ENCODE measurements around the gene CPN2. TPM values are rescaled to one million over a fixed set of nuclear protein-coding genes. Genes with fewer than 3 reads are reported as not detected.

The CPN2 gene
- total and polyA plus RNA-seq, 2 of the 13 experiments (the other 11 are each of a cell fraction or from before 2014, with no cell fraction given) = 26.7 to 27.7 TPM

DNA sequence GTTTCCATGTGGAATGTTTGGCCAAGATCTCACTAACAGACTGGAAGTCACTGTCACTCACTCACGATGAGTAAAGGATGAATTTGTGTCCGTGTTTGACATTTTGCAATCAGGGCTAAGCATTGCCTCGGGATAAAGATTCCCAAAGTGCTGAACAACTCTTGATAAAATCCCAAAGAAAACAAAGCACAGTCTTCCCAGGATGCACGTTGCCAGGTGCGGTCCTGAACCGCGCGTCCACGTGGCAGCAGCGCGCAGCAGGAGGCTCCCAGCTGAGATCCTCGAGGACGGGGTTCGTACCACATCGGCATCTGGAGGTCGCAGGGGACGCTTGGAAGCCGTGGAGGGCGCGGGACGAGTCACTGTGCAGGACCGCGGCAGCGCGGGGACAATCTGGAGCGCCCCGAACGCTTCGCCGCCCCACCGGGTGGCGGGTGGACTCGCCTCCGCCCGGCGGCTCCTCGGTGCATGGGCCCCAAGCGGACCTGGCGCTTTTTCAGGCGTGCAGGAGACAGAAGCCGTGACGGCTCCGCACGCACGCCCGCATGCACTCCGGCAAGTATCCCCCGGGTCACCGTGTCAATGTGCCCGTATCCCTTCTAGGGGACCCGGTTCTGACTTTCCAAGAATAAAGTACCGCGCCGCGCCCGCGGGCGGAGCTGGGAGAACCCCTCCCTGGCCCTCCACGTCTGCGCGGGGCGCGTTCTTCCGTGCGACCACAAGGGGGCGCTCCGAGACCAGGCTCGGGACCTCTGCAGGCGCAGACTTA, 17.7 kb downstream of the CPN2 start (continued):
- TF ChIP-seq ZNF737 (CRISPR knock-in tag; IDR thresholded peaks at IDR 0.05; ENCODE audit: borderline replicate concordance) (peak; percentile 92; the same call in 1 of the 2 replicates), ZNF160 (CRISPR knock-in tag; IDR thresholded peaks at IDR 0.05) (no peak; the same call in 1 of the 2 replicates), JDP2 (CRISPR knock-in tag; IDR thresholded peaks at IDR 0.05; ENCODE audit: borderline replicate concordance) (peak; percentile 22; the same call in 1 of the 2 replicates), ZC3H4 (CRISPR knock-in tag; IDR thresholded peaks at IDR 0.05; ENCODE audit: borderline replicate concordance) (no peak), FOSL2 (CRISPR knock-in tag; IDR thresholded peaks at IDR 0.05) (peak; percentile 55; the same call in 1 of the 2 replicates), ZNF891 (CRISPR knock-in tag; IDR thresholded peaks at IDR 0.05) (peak; percentile 73), CENPT (CRISPR knock-in tag; IDR thresholded peaks at IDR 0.05; ENCODE audit: low read depth) (0 out of 2 replicates have a peak, but pooled peaks have one; percentile 66), ZSCAN25 (CRISPR knock-in tag; IDR thresholded peaks at IDR 0.05) (peak; percentile 83), GTF2F1 (IDR thresholded peaks at IDR 0.05; ENCODE audit: low read length) (no peak), NFYB (CRISPR knock-in tag; IDR thresholded peaks at IDR 0.05) (no peak; the same call in 1 of the 2 replicates), IKZF4 (CRISPR knock-in tag; IDR thresholded peaks at IDR 0.05; ENCODE audit: borderline replicate concordance, low read depth, not compliant biosample characterization) (peak; percentile 97), HDAC2 (CRISPR knock-in tag; IDR thresholded peaks at IDR 0.05) (peak; percentile 60), TSC22D2 (CRISPR knock-in tag; IDR thresholded peaks at IDR 0.05; ENCODE audit: borderline replicate concordance) (peak; percentile 40; the same call in 1 of the 2 replicates), POLR2AphosphoS5 (IDR thresholded peaks at IDR 0.05; ENCODE audit: low read depth, low read length) (no peak), ZBTB1 (CRISPR knock-in tag; IDR thresholded peaks at IDR 0.05; ENCODE audit: borderline replicate concordance) (no peak), REL (CRISPR knock-in tag; conservative IDR thresholded peaks at IDR 0.05) (peak; percentile 96), TGIF2 (CRISPR knock-in tag; IDR thresholded peaks at IDR 0.05) (no peak; the same call in 1 of the 2 replicates), ZFY (CRISPR knock-in tag; IDR thresholded peaks at IDR 0.05) (peak; percentile 76), FOXM1 (CRISPR knock-in tag; IDR thresholded peaks at IDR 0.05) (no peak), TOE1 (CRISPR knock-in tag; IDR thresholded peaks at IDR 0.05) (no peak; the same call in 1 of the 2 replicates), EP300 (IDR thresholded peaks at IDR 0.05; ENCODE audit: low read depth in 2 of 2, low read length in 2 of 2) (peak in 1 of 2 experiments; percentile 15; a peak in 1 of 4 replicates), EP300 (CRISPR knock-in tag; IDR thresholded peaks at IDR 0.05; ENCODE audit: borderline replicate concordance) (no peak)
- TF ChIP-seq, protein P1, sequence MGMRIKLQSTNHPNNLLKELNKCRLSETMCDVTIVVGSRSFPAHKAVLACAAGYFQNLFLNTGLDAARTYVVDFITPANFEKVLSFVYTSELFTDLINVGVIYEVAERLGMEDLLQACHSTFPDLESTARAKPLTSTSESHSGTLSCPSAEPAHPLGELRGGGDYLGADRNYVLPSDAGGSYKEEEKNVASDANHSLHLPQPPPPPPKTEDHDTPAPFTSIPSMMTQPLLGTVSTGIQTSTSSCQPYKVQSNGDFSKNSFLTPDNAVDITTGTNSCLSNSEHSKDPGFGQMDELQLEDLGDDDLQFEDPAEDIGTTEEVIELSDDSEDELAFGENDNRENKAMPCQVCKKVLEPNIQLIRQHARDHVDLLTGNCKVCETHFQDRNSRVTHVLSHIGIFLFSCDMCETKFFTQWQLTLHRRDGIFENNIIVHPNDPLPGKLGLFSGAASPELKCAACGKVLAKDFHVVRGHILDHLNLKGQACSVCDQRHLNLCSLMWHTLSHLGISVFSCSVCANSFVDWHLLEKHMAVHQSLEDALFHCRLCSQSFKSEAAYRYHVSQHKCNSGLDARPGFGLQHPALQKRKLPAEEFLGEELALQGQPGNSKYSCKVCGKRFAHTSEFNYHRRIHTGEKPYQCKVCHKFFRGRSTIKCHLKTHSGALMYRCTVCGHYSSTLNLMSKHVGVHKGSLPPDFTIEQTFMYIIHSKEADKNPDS (CRISPR knock-in tag; IDR thresholded peaks at IDR 0.05) = 0 out of 2 replicates have a peak, but pooled peaks have one; percentile 56
- TF ChIP-seq, protein P2, sequence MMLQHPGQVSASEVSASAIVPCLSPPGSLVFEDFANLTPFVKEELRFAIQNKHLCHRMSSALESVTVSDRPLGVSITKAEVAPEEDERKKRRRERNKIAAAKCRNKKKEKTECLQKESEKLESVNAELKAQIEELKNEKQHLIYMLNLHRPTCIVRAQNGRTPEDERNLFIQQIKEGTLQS (CRISPR knock-in tag; IDR thresholded peaks at IDR 0.05) = no peak; the same call in 1 of the 2 replicates
- TF ChIP-seq, protein P3, sequence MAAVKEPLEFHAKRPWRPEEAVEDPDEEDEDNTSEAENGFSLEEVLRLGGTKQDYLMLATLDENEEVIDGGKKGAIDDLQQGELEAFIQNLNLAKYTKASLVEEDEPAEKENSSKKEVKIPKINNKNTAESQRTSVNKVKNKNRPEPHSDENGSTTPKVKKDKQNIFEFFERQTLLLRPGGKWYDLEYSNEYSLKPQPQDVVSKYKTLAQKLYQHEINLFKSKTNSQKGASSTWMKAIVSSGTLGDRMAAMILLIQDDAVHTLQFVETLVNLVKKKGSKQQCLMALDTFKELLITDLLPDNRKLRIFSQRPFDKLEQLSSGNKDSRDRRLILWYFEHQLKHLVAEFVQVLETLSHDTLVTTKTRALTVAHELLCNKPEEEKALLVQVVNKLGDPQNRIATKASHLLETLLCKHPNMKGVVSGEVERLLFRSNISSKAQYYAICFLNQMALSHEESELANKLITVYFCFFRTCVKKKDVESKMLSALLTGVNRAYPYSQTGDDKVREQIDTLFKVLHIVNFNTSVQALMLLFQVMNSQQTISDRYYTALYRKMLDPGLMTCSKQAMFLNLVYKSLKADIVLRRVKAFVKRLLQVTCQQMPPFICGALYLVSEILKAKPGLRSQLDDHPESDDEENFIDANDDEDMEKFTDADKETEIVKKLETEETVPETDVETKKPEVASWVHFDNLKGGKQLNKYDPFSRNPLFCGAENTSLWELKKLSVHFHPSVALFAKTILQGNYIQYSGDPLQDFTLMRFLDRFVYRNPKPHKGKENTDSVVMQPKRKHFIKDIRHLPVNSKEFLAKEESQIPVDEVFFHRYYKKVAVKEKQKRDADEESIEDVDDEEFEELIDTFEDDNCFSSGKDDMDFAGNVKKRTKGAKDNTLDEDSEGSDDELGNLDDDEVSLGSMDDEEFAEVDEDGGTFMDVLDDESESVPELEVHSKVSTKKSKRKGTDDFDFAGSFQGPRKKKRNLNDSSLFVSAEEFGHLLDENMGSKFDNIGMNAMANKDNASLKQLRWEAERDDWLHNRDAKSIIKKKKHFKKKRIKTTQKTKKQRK (IDR thresholded peaks at IDR 0.05; ENCODE audit: low read length) = no peak
